GM18907 (cell line): Measurements from ENCODE around the gene AJAP1.
"Not testable (repeated sequence)": the region's sequence is repeated elsewhere in the genome, so short reads cannot be mapped to it uniquely, and the experiment has no call there.

Source experiments
- ATAC-seq: cut with Tn5 transposase; IDR thresholded peaks from one replicate; pipeline ENCODE4 v1.9.1; 2021; ENCODE audit warnings: mild to moderate bottlenecking, moderate library complexity; ENCODE audit not compliant: unreplicated experiment

AJAP1 gene

GRCh38 chr1:4657244-4657789, 2.9 kb downstream of the AJAP1 start:
- ATAC-seq = no peak

GRCh38 chr1:4657960-4658541, 3.6 kb downstream of the AJAP1 start:
- ATAC-seq = no peak

GRCh38 chr1:4658643-4659628, 4.5 kb downstream of the AJAP1 start:
- ATAC-seq = no peak

- ATAC-seq = no peak
Measured at GRCh38 chr1:4660917-4661594, 6.6 kb downstream of the AJAP1 start.

- no peak for ATAC-seq
Measured at GRCh38 chr1:4661595-4661917, 7.1 kb downstream of the AJAP1 start.

GRCh38 chr1:4662168-4662567, 7.8 kb downstream of the AJAP1 start:
- no peak for ATAC-seq

GRCh38 chr1:4662723-4663122, 8.3 kb downstream of the AJAP1 start:
- no peak for ATAC-seq

- ATAC-seq = no peak
Measured at GRCh38 chr1:4664095-4664494, 9.7 kb downstream of the AJAP1 start.

GRCh38 chr1:4664606-4665005, 10.2 kb downstream of the AJAP1 start:
- no peak for ATAC-seq

GRCh38 chr1:4665456-4665855, 11.0 kb downstream of the AJAP1 start:
- ATAC-seq = no peak

- ATAC-seq = not testable (repeated sequence)
Measured at GRCh38 chr1:4666683-4667082, 12.3 kb downstream of the AJAP1 start.

- no peak for ATAC-seq
Measured at GRCh38 chr1:4668743-4669700, 14.6 kb downstream of the AJAP1 start.

- no peak for ATAC-seq
Measured at GRCh38 chr1:4670265-4670664, 15.9 kb downstream of the AJAP1 start.

GRCh38 chr1:4671828-4672227, 17.4 kb downstream of the AJAP1 start:
- ATAC-seq = no peak

- ATAC-seq = no peak
Measured at GRCh38 chr1:4673494-4673893, 19.1 kb downstream of the AJAP1 start.

GRCh38 chr1:4674117-4674516, 19.7 kb downstream of the AJAP1 start:
- no peak for ATAC-seq

- ATAC-seq = no peak
Measured at GRCh38 chr1:4674676-4675075, 20.3 kb downstream of the AJAP1 start.

- ATAC-seq = no peak
Measured at GRCh38 chr1:4675454-4676186, 21.2 kb downstream of the AJAP1 start.

GRCh38 chr1:4676253-4676652, 21.8 kb downstream of the AJAP1 start:
- no peak for ATAC-seq

- no peak for ATAC-seq
Measured at GRCh38 chr1:4677608-4678007, 23.2 kb downstream of the AJAP1 start.
